Smooth muscle cell (in vitro differentiated cells): Measurements from ENCODE around the gene EPHB3. TPM values are rescaled to one million over a fixed set of nuclear protein-coding genes. Genes with fewer than 3 reads are reported as not detected.
A peak's percentile ranks its signal among the peaks of the same experiment; 100 is the strongest.

Experiments
- DNase-seq: peaks from one replicate; lab custom pipeline; 2025; ENCODE audit not compliant: unreplicated experiment; lab: John Stamatoyannopoulos, UW
- H2AFZ ChIP-seq: fragments of 200-600 bp; sonication (generic); 2 replicates; pipeline ENCODE4 v1.6.0; 2016; ENCODE audit warnings: antibody characterized with exemption, low read depth, mild to moderate bottlenecking
- H3F3A ChIP-seq: fragments of 200-600 bp; sonication (generic); 2 replicates; pipeline ENCODE4 v1.6.0; 2017; ENCODE audit warnings: antibody characterized with exemption, low read depth
- H3K27ac ChIP-seq: fragments of 200-600 bp; sonication (generic); 2 replicates; pipeline ENCODE4 v1.5.1; 2016; ENCODE audit warnings: low read depth, mild to moderate bottlenecking
- H3K27me3 ChIP-seq: fragments of 200-600 bp; sonication (generic); 2 replicates; pipeline ENCODE4 v1.6.1; 2016; ENCODE audit warnings: low read depth, mild to moderate bottlenecking
- H3K36me3 ChIP-seq: fragments of 200-600 bp; sonication (generic); 2 replicates; pipeline ENCODE4 v1.5.1; 2016; ENCODE audit warnings: low read depth
- H3K4me1 ChIP-seq: fragments of 200-600 bp; sonication (generic); 2 replicates; pipeline ENCODE4 v1.5.1; 2016; ENCODE audit warnings: low read depth
- H3K4me2 ChIP-seq: fragments of 200-600 bp; sonication (generic); 2 replicates; pipeline ENCODE4 v1.6.0; 2016; ENCODE audit warnings: mild to moderate bottlenecking
- H3K4me3 ChIP-seq: fragments of 200-600 bp; sonication (generic); 2 replicates; pipeline ENCODE4 v1.5.1; 2016; ENCODE audit warnings: mild to moderate bottlenecking
- H3K79me2 ChIP-seq: fragments of 200-600 bp; sonication (generic); 2 replicates; pipeline ENCODE4 v1.6.0; 2016; ENCODE audit warnings: low read depth, mild to moderate bottlenecking
- H3K9ac ChIP-seq: fragments of 200-600 bp; sonication (generic); 2 replicates; pipeline ENCODE4 v1.6.0; 2016; ENCODE audit warnings: low read depth
- H3K9me3 ChIP-seq: fragments of 200-600 bp; sonication (generic); replicated peaks from 2 replicates; pipeline ENCODE4 v1.5.1; 2016; ENCODE audit warnings: low read depth
- H4K20me1 ChIP-seq: fragments of 200-600 bp; sonication (generic); 2 replicates; pipeline ENCODE4 v1.6.0; 2016; ENCODE audit warnings: low read depth
- CTCF ChIP-seq: fragments of 200-600 bp; sonication (generic); IDR thresholded peaks from 2 replicates; pipeline ENCODE4 v1.5.1; 2017; ENCODE audit warnings: borderline replicate concordance, mild to moderate bottlenecking, antibody characterized with exemption; ENCODE audit not compliant: insufficient read depth, poor library complexity, severe bottlenecking
- WGBS: methylation state at CpG from one replicate; pipeline ENCODE4 v1.1.7; 2016; ENCODE audit warnings: low lambda C conversion rate; 5-methylcytosine and 5-hydroxymethylcytosine counted together
- polyA plus RNA-seq: library from polyadenylated mRNA; unstranded; fragments of >200 nt; fragmentation: Nextera tagmentation; extraction: Ambion mirVana; gene quantifications from 2 replicates; pipeline ENCODE4 v1.2.1, GENCODE V29; 2016
- total RNA-seq: library from RNA; depleted of rRNA; stranded (reverse); fragments of >200 nt; gene quantifications from 2 replicates; pipeline ENCODE4 v1.2.3, GENCODE V29; 2014

Gene EPHB3
- total and polyA plus RNA-seq, 2 experiments from 2014 or later = 11.1 to 23.1 TPM

- H3K27ac ChIP-seq = no peak overlapping the region
- TF ChIP-seq CTCF = no peak
- H3K4me2 ChIP-seq = peak overlapping the region; percentile 99
- WGBS = 1% methylated on average over 36 of the region's 109 CpGs
- no peak for DNase-seq
- H4K20me1 ChIP-seq = peaks cover 40% of the 10 kb centered on the region
- no peaks in the 10 kb centered on the region for H3K9me3 ChIP-seq
- H3K79me2 ChIP-seq = peaks cover 43% of the 10 kb centered on the region
- H2AFZ ChIP-seq = no peak overlapping the region
- H3K27me3 ChIP-seq = peaks cover 21% of the 10 kb centered on the region
- H3K36me3 ChIP-seq = no peaks in the 10 kb centered on the region
- peaks cover 35% of the 10 kb centered on the region for H3K4me1 ChIP-seq
- H3K9ac ChIP-seq = peak overlapping the region; percentile 70
- H3F3A ChIP-seq = peaks cover 16% of the 10 kb centered on the region
- peak overlapping the region; percentile 90 for H3K4me3 ChIP-seq
These were observed 610 bp downstream of the EPHB3 start for GRCh38 chr3:184561913-184562877.

GRCh38 chr3:184562878-184563560, 1.4 kb downstream of the EPHB3 start:
- Histone ChIP-seq H3K9me3 (no peaks in the 10 kb centered on the region), H2AFZ (no peak overlapping the region), H3K4me3 (peak overlapping the region; percentile 90), H3K4me1 (peaks cover 42% of the 10 kb centered on the region), H4K20me1 (peaks cover 47% of the 10 kb centered on the region), H3K79me2 (peaks cover 49% of the 10 kb centered on the region), H3K9ac (peak overlapping the region; percentile 70), H3F3A (peaks cover 24% of the 10 kb centered on the region), H3K27me3 (peaks cover 14% of the 10 kb centered on the region), H3K4me2 (peak overlapping the region; percentile 99), H3K27ac (no peak overlapping the region), H3K36me3 (no peaks in the 10 kb centered on the region)
- 8% methylated on average over 24 of the region's 24 CpGs for WGBS
- no peak for DNase-seq
- TF ChIP-seq CTCF = no peak

GRCh38 chr3:184563561-184563925, 2.0 kb downstream of the EPHB3 start:
- WGBS = 22% methylated on average over 11 of the region's 11 CpGs
- Histone ChIP-seq H3K4me1 (peaks cover 47% of the 10 kb centered on the region), H3K36me3 (no peaks in the 10 kb centered on the region), H3K9me3 (no peaks in the 10 kb centered on the region), H3K27me3 (peaks cover 8% of the 10 kb centered on the region), H3K79me2 (peaks cover 49% of the 10 kb centered on the region), H3K4me3 (peak overlapping the region; percentile 90), H3K9ac (no peak overlapping the region), H3K27ac (peak overlapping the region; percentile 16), H3K4me2 (peak overlapping the region; percentile 99), H3F3A (peaks cover 25% of the 10 kb centered on the region), H2AFZ (no peak overlapping the region), H4K20me1 (peaks cover 47% of the 10 kb centered on the region)
- no peak for DNase-seq
- no peak for TF ChIP-seq CTCF
